Mesenchymal stem cell (in vitro differentiated cells and primary cell): ENCODE data around the gene PDE3B.
"Not testable (repeated sequence)": the region's sequence is repeated elsewhere in the genome, so short reads cannot be mapped to it uniquely, and the experiment has no call there.

Experiments
- DNase-seq: peaks from one replicate; pipeline ENCODE4 v3.0.0-alpha.2; 2013
- H2AFZ ChIP-seq: one replicate; pipeline ENCODE4 v1.6.1; 2013; ENCODE audit warnings: low read depth, mild to moderate bottlenecking, control low read depth, inconsistent platforms, low read length, moderate library complexity
- H2AK5ac ChIP-seq: 2 replicates; pipeline ENCODE4 v1.6.1; 2013; ENCODE audit warnings: low read length, moderate library complexity, mild to moderate bottlenecking, inconsistent platforms; ENCODE audit not compliant: severe bottlenecking
- H2BK120ac ChIP-seq: one replicate; pipeline ENCODE4 v1.6.1; 2013; ENCODE audit warnings: low read depth, mild to moderate bottlenecking, inconsistent platforms, low read length, moderate library complexity
- H2BK12ac ChIP-seq, 2 experiments: one replicate each; pipeline ENCODE4 v1.6.1; 2013; ENCODE audit warnings: inconsistent platforms in 2 of 2, low read length in 2 of 2, mild to moderate bottlenecking in 2 of 2, moderate library complexity in 2 of 2, control low read depth in 1 of 2
- H2BK15ac ChIP-seq: one replicate; pipeline ENCODE4 v1.6.1; 2013; ENCODE audit warnings: mild to moderate bottlenecking, low read depth, inconsistent platforms; ENCODE audit not compliant: poor library complexity, severe bottlenecking
- H2BK5ac ChIP-seq: 2 replicates; pipeline ENCODE4 v1.6.1; 2013; ENCODE audit warnings: low read depth, mild to moderate bottlenecking, low read length, control low read depth, inconsistent platforms; ENCODE audit not compliant: poor library complexity, severe bottlenecking
- H3K14ac ChIP-seq, 2 experiments: one replicate each; pipeline ENCODE4 v1.6.1; 2013; ENCODE audit warnings: inconsistent platforms in 2 of 2, low read length in 2 of 2, control low read depth in 1 of 2, mild to moderate bottlenecking in 1 of 2, moderate library complexity in 1 of 2
- H3K18ac ChIP-seq, 2 experiments: one replicate each; pipeline ENCODE4 v1.6.1; 2013; ENCODE audit warnings: inconsistent platforms in 2 of 2, low read length in 2 of 2, control low read depth in 1 of 2, low read depth in 1 of 2, mild to moderate bottlenecking in 1 of 2
- H3K23ac ChIP-seq, 2 experiments: one replicate each; pipeline ENCODE4 v1.6.1; 2013; ENCODE audit warnings: inconsistent platforms in 2 of 2, low read length in 2 of 2, mild to moderate bottlenecking in 2 of 2, moderate library complexity in 2 of 2, control low read depth in 1 of 2
- H3K27ac ChIP-seq: 2 replicates; pipeline ENCODE4 v1.5.1; 2013; ENCODE audit warnings: mild to moderate bottlenecking, moderate library complexity, low read length, control low read depth, inconsistent platforms; ENCODE audit not compliant: poor library complexity, severe bottlenecking
- H3K27me3 ChIP-seq, 2 experiments: 2 replicates each; pipeline versions ENCODE4 v1.6.1 to v1.7.0; 2013; ENCODE audit warnings: low read length in 2 of 2, mild to moderate bottlenecking in 2 of 2, moderate library complexity in 2 of 2, control low read depth in 1 of 2, inconsistent platforms in 1 of 2; ENCODE audit not compliant: control insufficient read depth in 1 of 2, insufficient read depth in 1 of 2
- H3K36me3 ChIP-seq, 2 experiments: 2 replicates each; pipeline versions ENCODE4 v1.6.1 to v1.7.0; 2013; ENCODE audit warnings: low read length in 2 of 2, control low read depth in 1 of 2, inconsistent platforms in 1 of 2, low read depth in 1 of 2, mild to moderate bottlenecking in 1 of 2; ENCODE audit not compliant: insufficient read depth in 2 of 2, control insufficient read depth in 1 of 2
- H3K4ac ChIP-seq, 2 experiments: one replicate each; pipeline ENCODE4 v1.6.1; 2013; ENCODE audit warnings: inconsistent platforms in 2 of 2, low read length in 2 of 2, mild to moderate bottlenecking in 2 of 2, moderate library complexity in 2 of 2, control low read depth in 1 of 2, low read depth in 1 of 2
- H3K4me1 ChIP-seq: 2 replicates; pipeline ENCODE4 v1.6.1; 2013; ENCODE audit warnings: low read depth, low read length, control low read depth; ENCODE audit not compliant: control insufficient read depth, insufficient read depth
- H3K4me2 ChIP-seq: 2 replicates; pipeline ENCODE4 v1.6.1; 2013; ENCODE audit warnings: low read length, mild to moderate bottlenecking, inconsistent platforms; ENCODE audit not compliant: poor library complexity, severe bottlenecking
- H3K4me3 ChIP-seq, 2 experiments: 2 replicates each; pipeline versions ENCODE4 v1.5.1 to v1.7.0; 2013; ENCODE audit warnings: low read length in 2 of 2, mild to moderate bottlenecking in 2 of 2, control low read depth in 1 of 2, low read depth in 1 of 2; ENCODE audit not compliant: insufficient read depth in 1 of 2
- H3K79me1 ChIP-seq: replicated peaks from 2 replicates; pipeline ENCODE4 v1.6.1; 2013; ENCODE audit warnings: mild to moderate bottlenecking, control low read depth, low read length, inconsistent platforms; ENCODE audit not compliant: poor library complexity, severe bottlenecking
- H3K9ac ChIP-seq: 2 replicates; pipeline ENCODE4 v1.7.0; 2013; ENCODE audit warnings: mild to moderate bottlenecking, low read length, moderate library complexity
- H3K9me3 ChIP-seq: 2 replicates; pipeline ENCODE4 v1.7.0; 2013; ENCODE audit warnings: mild to moderate bottlenecking, low read length; ENCODE audit not compliant: control insufficient read depth
- H4K8ac ChIP-seq: one replicate; pipeline ENCODE4 v1.6.1; 2013; ENCODE audit warnings: inconsistent platforms, mild to moderate bottlenecking, low read length, moderate library complexity
- H4K91ac ChIP-seq: one replicate; pipeline ENCODE4 v1.6.1; 2013; ENCODE audit warnings: mild to moderate bottlenecking, low read length, inconsistent platforms
- WGBS: methylation state at CpG from one replicate; pipeline ENCODE4 v1.1.7; 2013; ENCODE audit warnings: mixed read lengths; 5-methylcytosine and 5-hydroxymethylcytosine counted together

PDE3B gene

GRCh38 chr11:14687456-14687855, 43.9 kb downstream of the PDE3B start:
- no peak overlapping the region for H3K14ac ChIP-seq
- no peaks in the 10 kb centered on the region for H3K36me3 ChIP-seq
- H3K4me3 ChIP-seq: no peak overlapping the region
- H3K18ac ChIP-seq: no peak overlapping the region
- no peaks in the 10 kb centered on the region for H3K27me3 ChIP-seq
- H3K4me1 ChIP-seq: no peaks in the 10 kb centered on the region
- no peak overlapping the region for H2AK5ac ChIP-seq
- no peak overlapping the region for H3K23ac ChIP-seq
- peaks cover under 1% of the 10 kb centered on the region for H3K9me3 ChIP-seq
- H3K79me1 ChIP-seq: no peaks in the 10 kb centered on the region
- no peak overlapping the region for H3K27ac ChIP-seq
- H2BK120ac ChIP-seq: no peak overlapping the region
- no peak for DNase-seq
- no peak overlapping the region for H2BK5ac ChIP-seq
- H2BK15ac ChIP-seq: no peak overlapping the region
- H2BK12ac ChIP-seq: no peak overlapping the region
- no peak overlapping the region for H3K9ac ChIP-seq
- H3K4ac ChIP-seq: no peak overlapping the region
- H3K4me2 ChIP-seq: no peak overlapping the region
- no peak overlapping the region for H4K91ac ChIP-seq
- H2AFZ ChIP-seq: no peak overlapping the region
- H4K8ac ChIP-seq: no peak overlapping the region

- no peak overlapping the region for H3K27ac ChIP-seq
- H3K4ac ChIP-seq: no peak overlapping the region
- no peak overlapping the region for H2AFZ ChIP-seq
- peak; percentile 74 for DNase-seq
- no peak overlapping the region for H2BK12ac ChIP-seq
- H3K23ac ChIP-seq: no peak overlapping the region
- H3K4me3 ChIP-seq: no peak overlapping the region
- no peaks in the 10 kb centered on the region for H3K79me1 ChIP-seq
- peaks cover 7% of the 10 kb centered on the region for H3K9me3 ChIP-seq
- H2BK5ac ChIP-seq: no peak overlapping the region
- H3K36me3 ChIP-seq: no peaks in the 10 kb centered on the region
- no peak overlapping the region for H2AK5ac ChIP-seq
- 46% methylated on average over 1 of the region's 2 CpGs for WGBS
- H3K18ac ChIP-seq: no peak overlapping the region
- H4K91ac ChIP-seq: no peak overlapping the region
- H3K4me2 ChIP-seq: no peak overlapping the region
- H2BK15ac ChIP-seq: no peak overlapping the region
- no peaks in the 10 kb centered on the region for H3K4me1 ChIP-seq
- no peak overlapping the region for H3K14ac ChIP-seq
- no peak overlapping the region for H4K8ac ChIP-seq
- no peaks in the 10 kb centered on the region for H3K27me3 ChIP-seq
- no peak overlapping the region for H2BK120ac ChIP-seq
- H3K9ac ChIP-seq: no peak overlapping the region
Measured at GRCh38 chr11:14687943-14688627, 44.5 kb downstream of the PDE3B start.

- H3K36me3 ChIP-seq, H3K4me1 ChIP-seq, H3K4me2 ChIP-seq, H3K14ac ChIP-seq, H3K4me3 ChIP-seq, H3K4ac ChIP-seq, H3K9ac ChIP-seq, H2AK5ac ChIP-seq, H4K8ac ChIP-seq, H3K18ac ChIP-seq, DNase-seq, H3K27ac ChIP-seq, H2BK15ac ChIP-seq, H2BK5ac ChIP-seq, H3K79me1 ChIP-seq, H3K23ac ChIP-seq, H2AFZ ChIP-seq, H2BK120ac ChIP-seq, H2BK12ac ChIP-seq, H3K27me3 ChIP-seq, H4K91ac ChIP-seq: not testable (repeated sequence)
- peaks cover 16% of the 10 kb centered on the region for H3K9me3 ChIP-seq
- WGBS: 67% methylated on average over 1 of the region's 2 CpGs
Measured at GRCh38 chr11:14695656-14696055, 52.1 kb downstream of the PDE3B start.

- H4K91ac ChIP-seq: no peak overlapping the region
- H2BK5ac ChIP-seq: no peak overlapping the region
- no peak overlapping the region for H3K4me2 ChIP-seq
- H4K8ac ChIP-seq: no peak overlapping the region
- no peak overlapping the region for H2AK5ac ChIP-seq
- no peak overlapping the region for H2AFZ ChIP-seq
- no peaks in the 10 kb centered on the region for H3K36me3 ChIP-seq
- H3K18ac ChIP-seq: no peak overlapping the region
- H2BK12ac ChIP-seq: no peak overlapping the region
- no peak overlapping the region for H2BK15ac ChIP-seq
- H3K9ac ChIP-seq: no peak overlapping the region
- H3K9me3 ChIP-seq: peaks cover 16% of the 10 kb centered on the region
- H3K4me3 ChIP-seq: no peak overlapping the region
- no peak for DNase-seq
- H3K4me1 ChIP-seq: no peaks in the 10 kb centered on the region
- H3K14ac ChIP-seq: no peak overlapping the region
- H3K4ac ChIP-seq: no peak overlapping the region
- no peak overlapping the region for H3K23ac ChIP-seq
- no peaks in the 10 kb centered on the region for H3K79me1 ChIP-seq
- 100% methylated on average over 1 of the region's 1 CpG for WGBS
- no peaks in the 10 kb centered on the region for H3K27me3 ChIP-seq
- no peak overlapping the region for H2BK120ac ChIP-seq
- H3K27ac ChIP-seq: no peak overlapping the region
Measured at GRCh38 chr11:14698771-14699170, 55.2 kb downstream of the PDE3B start.
